Thoracic aorta (tissue), 2 donors: ENCODE measurements around the gene WSCD1. TPM values are rescaled to one million over a fixed set of nuclear protein-coding genes. Genes with fewer than 3 reads are reported as not detected.

Source experiments
- ATAC-seq: fragments of 150-250 bp; one replicate; pipeline ENCODE4 v1.8.0; 2017; ENCODE audit warnings: low read depth; ENCODE audit not compliant: insufficient number of reproducible peaks, low FRiP score
- DNase-seq: peaks from one replicate; pipeline ENCODE4 v3.0.0-alpha.2; 2020; ENCODE audit warnings: low spot score
- H3K27ac ChIP-seq, 2 donors: fragments of 200-600 bp; sonication (generic); 1 replicate in 1 of 2; 2 replicates in 1 of 2; pipeline ENCODE4 v1.5.1; 2016; ENCODE audit warnings: mild to moderate bottlenecking in 2 of 2, moderate library complexity in 2 of 2
- H3K27me3 ChIP-seq: fragments of 200-600 bp; sonication (generic); replicated peaks from 2 replicates; pipeline ENCODE4 v1.6.0; 2016; ENCODE audit warnings: mild to moderate bottlenecking; ENCODE audit not compliant: insufficient read depth
- H3K36me3 ChIP-seq: fragments of 200-600 bp; sonication (generic); one replicate; pipeline ENCODE4 v1.5.1; 2016
- H3K4me1 ChIP-seq, 2 donors: fragments of 200-600 bp; sonication (generic); 1 replicate in 1 of 2; 2 replicates in 1 of 2; pipeline versions ENCODE4 v1.5.1 to v1.6.0; 2016; ENCODE audit warnings: low read depth in 2 of 2, mild to moderate bottlenecking in 1 of 2; ENCODE audit not compliant: control insufficient read depth in 1 of 2
- H3K4me3 ChIP-seq: fragments of 200-600 bp; sonication (generic); 2 replicates; pipeline ENCODE4 v1.5.1; 2016; ENCODE audit warnings: mild to moderate bottlenecking
- H3K9me3 ChIP-seq: fragments of 200-600 bp; sonication (generic); 2 replicates; pipeline ENCODE4 v1.5.1; 2016
- CTCF ChIP-seq: fragments of 200-600 bp; sonication (generic); IDR thresholded peaks from one replicate; pipeline ENCODE4 v1.5.1; 2019; ENCODE audit warnings: antibody characterized with exemption
- total RNA-seq, 2 donors: library from RNA; depleted of rRNA; stranded (reverse); fragments of >200 nt; gene quantifications; one replicate each; pipeline versions ENCODE4 v1.1.0 to v1.2.3, GENCODE V29; 2016

WSCD1 gene
- total RNA-seq, 2 donors from 2014 or later, result 6.0 to 29.0 TPM

GRCh38 chr17:6120351-6120750, 50.2 kb downstream of the WSCD1 start:
- H3K27me3 ChIP-seq, result no peaks in the 10 kb centered on the region
- H3K4me3 ChIP-seq, result no peak overlapping the region
- no peak overlapping the region for H3K27ac ChIP-seq
- no peaks in the 10 kb centered on the region for H3K36me3 ChIP-seq
- no peaks in the 10 kb centered on the region for H3K9me3 ChIP-seq
- no peaks in the 10 kb centered on the region for H3K4me1 ChIP-seq
- ATAC-seq (no peak), DNase-seq (no peak)
- no peak for TF ChIP-seq CTCF

GRCh38 chr17:6124856-6125255, 54.7 kb downstream of the WSCD1 start:
- no peak for TF ChIP-seq CTCF
- DNase-seq, result no peak
- Histone ChIP-seq H3K4me1 (no peaks in the 10 kb centered on the region), H3K4me3 (no peak overlapping the region), H3K9me3 (no peaks in the 10 kb centered on the region), H3K27ac (no peak overlapping the region), H3K27me3 (no peaks in the 10 kb centered on the region), H3K36me3 (no peaks in the 10 kb centered on the region)
- ATAC-seq, result no peak

GRCh38 chr17:6126768-6127167, 56.6 kb downstream of the WSCD1 start:
- DNase-seq (no peak), ATAC-seq (no peak)
- H3K4me3 ChIP-seq, result no peak overlapping the region
- H3K27me3 ChIP-seq, result no peaks in the 10 kb centered on the region
- no peak overlapping the region for H3K27ac ChIP-seq
- no peaks in the 10 kb centered on the region for H3K36me3 ChIP-seq
- H3K9me3 ChIP-seq, result no peaks in the 10 kb centered on the region
- H3K4me1 ChIP-seq, result no peaks in the 10 kb centered on the region
- TF ChIP-seq CTCF, result no peak

GRCh38 chr17:6134721-6135120, 64.5 kb downstream of the WSCD1 start:
- H3K27me3 ChIP-seq, result no peaks in the 10 kb centered on the region
- H3K9me3 ChIP-seq, result no peaks in the 10 kb centered on the region
- DNase-seq (no peak), ATAC-seq (no peak)
- H3K4me1 ChIP-seq, result no peaks in the 10 kb centered on the region
- no peak for TF ChIP-seq CTCF
- no peak overlapping the region for H3K27ac ChIP-seq
- H3K4me3 ChIP-seq, result no peak overlapping the region
- no peaks in the 10 kb centered on the region for H3K36me3 ChIP-seq

GRCh38 chr17:6135236-6135635, 65.1 kb downstream of the WSCD1 start:
- Histone ChIP-seq H3K27me3 (no peaks in the 10 kb centered on the region), H3K4me3 (no peak overlapping the region), H3K4me1 (no peaks in the 10 kb centered on the region), H3K27ac (no peak overlapping the region), H3K9me3 (no peaks in the 10 kb centered on the region), H3K36me3 (no peaks in the 10 kb centered on the region)
- no peak for DNase-seq
- TF ChIP-seq CTCF, result no peak
- no peak for ATAC-seq
